Keratinocyte (primary cell): Measurements from ENCODE around the gene KLHL33. TPM values are rescaled to one million over a fixed set of nuclear protein-coding genes. Genes with fewer than 3 reads are reported as not detected.

Experiments used
- DNase-seq: peaks from one replicate; pipeline ENCODE4 v3.0.0-alpha.2; 2011; ENCODE audit warnings: low read depth, missing footprints, low spot score
- FAIRE-seq: peaks from 2 replicates; lab custom pipeline; 2011; peaks lifted over from hg19 to GRCh38; lab: Jason Lieb, UNC
- H2AFZ ChIP-seq: 2 replicates; pipeline ENCODE4 v1.6.0; 2012; ENCODE audit warnings: low read length, control low read depth, inconsistent platforms; ENCODE audit not compliant: control insufficient read depth
- H3K27ac ChIP-seq: 2 replicates; pipeline ENCODE4 v1.5.1; 2011; ENCODE audit warnings: low read length; ENCODE audit not compliant: control insufficient read depth, insufficient read depth
- H3K27me3 ChIP-seq: 3 replicates; pipeline ENCODE4 v1.6.0; 2011; ENCODE audit warnings: low read length; ENCODE audit not compliant: control insufficient read depth, insufficient read depth; ENCODE audit errors: extremely low read depth
- H3K36me3 ChIP-seq, 2 experiments: 2 replicates in 1 of 2; 3 replicates in 1 of 2; pipeline ENCODE4 v1.5.1; 2011; ENCODE audit warnings: low read length in 2 of 2, mild to moderate bottlenecking in 1 of 2; ENCODE audit not compliant: control insufficient read depth in 2 of 2, insufficient read depth in 2 of 2; ENCODE audit errors: extremely low read depth in 1 of 2
- H3K4me1 ChIP-seq: 3 replicates; pipeline ENCODE4 v1.5.1; 2011; ENCODE audit warnings: low read length; ENCODE audit not compliant: control insufficient read depth, insufficient read depth; ENCODE audit errors: extremely low read depth
- H3K4me2 ChIP-seq: 3 replicates; pipeline ENCODE4 v1.6.0; 2011; ENCODE audit warnings: low read depth, low read length; ENCODE audit not compliant: control insufficient read depth, insufficient read depth; ENCODE audit errors: extremely low read depth
- H3K4me3 ChIP-seq, 3 experiments: fragments of 200-600 bp in 1 of 3; sonication (generic) in 1 of 3; 2 replicates in 2 of 3; 3 replicates in 1 of 3; pipeline ENCODE4 v1.5.1; 2011 to 2016; ENCODE audit warnings: low read length in 3 of 3, mild to moderate bottlenecking in 3 of 3, control low read depth in 2 of 3, inconsistent platforms in 1 of 3, low read depth in 1 of 3, mixed read lengths in 1 of 3, mixed run types in 1 of 3, moderate library complexity in 1 of 3; ENCODE audit not compliant: control insufficient read depth in 2 of 3, insufficient read depth in 2 of 3; ENCODE audit errors: extremely low read depth in 1 of 3
- H3K79me2 ChIP-seq: 2 replicates; pipeline ENCODE4 v1.6.0; 2012; ENCODE audit warnings: low read length; ENCODE audit not compliant: control insufficient read depth, insufficient read depth
- H3K9ac ChIP-seq: 3 replicates; pipeline ENCODE4 v1.6.0; 2011; ENCODE audit warnings: low read length; ENCODE audit not compliant: control insufficient read depth, insufficient read depth; ENCODE audit errors: extremely low read depth
- H3K9me1 ChIP-seq: 3 replicates; pipeline ENCODE4 v1.6.0; 2011; ENCODE audit warnings: low read length; ENCODE audit not compliant: control insufficient read depth, insufficient read depth; ENCODE audit errors: extremely low read depth
- H3K9me3 ChIP-seq: 2 replicates; pipeline ENCODE4 v1.5.1; 2012; ENCODE audit warnings: low read depth, low read length; ENCODE audit not compliant: control insufficient read depth
- H4K20me1 ChIP-seq: 3 replicates; pipeline ENCODE4 v1.6.0; 2011; ENCODE audit warnings: low read length; ENCODE audit not compliant: control insufficient read depth, insufficient read depth; ENCODE audit errors: extremely low read depth
- EZH2 ChIP-seq: IDR thresholded peaks from one replicate; pipeline ENCODE4 v1.6.1; 2012; ENCODE audit warnings: inconsistent platforms, mild to moderate bottlenecking, low read length, moderate library complexity
- dilution Hi-C: fragments of 300-500 bp; cut with MboI; formaldehyde crosslinking; loops from one replicate; pipeline ENCODE4 v1.7.0; 2020; ENCODE audit warnings: low sequenced_read_pairs; ENCODE audit not compliant: extremely low pct_ligation_motif_present
- polyA plus RNA-seq, 5 experiments: library from polyadenylated mRNA; depleted of rRNA in 3 of 5; stranded (reverse) in 3 of 5; stranded (forward) in 1 of 5; unstranded in 1 of 5; fragments of >200 nt; gene quantifications; 1 replicate in 1 of 5; 2 replicates in 3 of 5; 3 replicates in 1 of 5; pipeline versions ENCODE4 v1.2.1 to v1.2.3, GENCODE V29; 2011 to 2012; ENCODE audit warnings: missing spikeins in 2 of 5, low read depth in 1 of 5, low replicate concordance in 1 of 5
- TF ChIP-seq, protein P1 (sequence below), 3 experiments: IDR thresholded peaks in 1 of 3; conservative IDR thresholded peaks in 1 of 3; optimal IDR thresholded peaks in 1 of 3; 2 replicates in 2 of 3; 3 replicates in 1 of 3; pipeline versions ENCODE3 to v1.5.1; 2011; ENCODE audit warnings: low read length in 3 of 3, mild to moderate bottlenecking in 3 of 3, moderate library complexity in 2 of 3, control low read depth in 1 of 3, inconsistent platforms in 1 of 3; ENCODE audit not compliant: insufficient read depth in 2 of 3; ENCODE audit errors: extremely low read depth in 1 of 3

The KLHL33 gene
- polyA plus RNA-seq, 1 donor (not counting 4 experiments of a cell fraction or from before 2014, with no cell fraction given): not detected

DNA sequence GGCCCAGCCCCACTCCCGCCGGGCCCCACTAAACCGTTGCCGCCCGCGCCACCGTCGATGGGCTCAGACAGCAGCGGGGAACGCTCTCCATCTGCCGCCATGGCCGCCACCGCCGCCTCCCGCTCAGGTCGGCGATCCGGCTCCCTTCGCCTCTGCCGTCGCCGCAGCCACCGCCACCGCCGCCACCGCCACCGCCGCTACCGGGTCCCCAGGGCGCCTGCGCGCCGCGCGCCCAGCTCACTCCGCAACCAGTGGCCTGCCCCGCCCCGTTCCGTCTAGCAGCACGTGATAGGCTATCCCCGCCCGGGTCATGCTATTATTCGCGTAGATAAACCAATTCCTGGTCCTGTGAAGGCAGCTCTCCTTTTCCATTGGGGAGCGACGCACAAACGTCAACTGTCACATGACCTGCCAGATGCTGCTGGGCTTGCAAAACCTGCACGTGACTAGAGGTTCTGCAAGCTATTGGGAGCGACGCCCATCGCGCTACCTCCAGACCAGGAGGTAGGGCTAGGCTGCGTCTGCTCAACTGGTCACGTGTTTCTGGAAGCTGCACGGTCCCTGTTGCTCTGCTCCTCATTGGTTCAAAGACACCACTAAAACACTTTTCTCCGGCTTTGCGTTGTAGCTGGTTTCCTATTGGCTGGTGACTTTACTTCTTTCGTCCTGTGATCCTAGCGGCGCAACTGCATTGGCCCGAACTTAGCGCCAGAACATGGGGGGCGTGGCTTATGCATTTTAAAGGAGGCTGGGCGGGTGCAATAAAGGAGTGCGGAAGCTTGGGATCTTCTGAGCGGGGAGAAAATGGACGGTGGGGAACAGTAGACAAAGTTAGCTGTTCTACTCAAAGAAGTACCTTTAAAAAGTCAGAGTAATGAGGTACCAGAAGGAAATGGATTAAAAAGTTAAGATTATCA lies 25.5 kb upstream of the KLHL33 start, which contains the start of gene PIP4P1:
Gene PIP4P1, minus strand, starts transcription at position 210 of the 917 bp plus-strand sequence. Its CDS starts 109 bp downstream, at position 101.
- peak within 1 kb of the TSS; percentile 76 to 88 (median 87) for H3K4me3 ChIP-seq
- peaks cover 20% of the 10 kb centered on the region for H3K4me1 ChIP-seq
- H3K27me3 ChIP-seq: no peaks in the 10 kb centered on the region
- peaks cover 21 to 22% of the 10 kb centered on the region in 2 experiments for H3K36me3 ChIP-seq
- peak; percentile 94 for FAIRE-seq
- peak within 1 kb of the TSS; percentile 93 for H3K4me2 ChIP-seq
- H3K27ac ChIP-seq: peak within 1 kb of the TSS; percentile 85
- peak; percentile 100 for DNase-seq
- H3K9ac ChIP-seq: peak within 1 kb of the TSS; percentile 84
- peaks cover 34% of the 10 kb centered on the region for H3K79me2 ChIP-seq
- peaks cover 3% of the 10 kb centered on the region for H4K20me1 ChIP-seq
- peak within 1 kb of the TSS; percentile 83 for H2AFZ ChIP-seq
- no peaks in the 10 kb centered on the region for H3K9me3 ChIP-seq
- dilution Hi-C loops: no loop called here
- no peaks in the 10 kb centered on the region for H3K9me1 ChIP-seq
- TF ChIP-seq, protein P1, sequence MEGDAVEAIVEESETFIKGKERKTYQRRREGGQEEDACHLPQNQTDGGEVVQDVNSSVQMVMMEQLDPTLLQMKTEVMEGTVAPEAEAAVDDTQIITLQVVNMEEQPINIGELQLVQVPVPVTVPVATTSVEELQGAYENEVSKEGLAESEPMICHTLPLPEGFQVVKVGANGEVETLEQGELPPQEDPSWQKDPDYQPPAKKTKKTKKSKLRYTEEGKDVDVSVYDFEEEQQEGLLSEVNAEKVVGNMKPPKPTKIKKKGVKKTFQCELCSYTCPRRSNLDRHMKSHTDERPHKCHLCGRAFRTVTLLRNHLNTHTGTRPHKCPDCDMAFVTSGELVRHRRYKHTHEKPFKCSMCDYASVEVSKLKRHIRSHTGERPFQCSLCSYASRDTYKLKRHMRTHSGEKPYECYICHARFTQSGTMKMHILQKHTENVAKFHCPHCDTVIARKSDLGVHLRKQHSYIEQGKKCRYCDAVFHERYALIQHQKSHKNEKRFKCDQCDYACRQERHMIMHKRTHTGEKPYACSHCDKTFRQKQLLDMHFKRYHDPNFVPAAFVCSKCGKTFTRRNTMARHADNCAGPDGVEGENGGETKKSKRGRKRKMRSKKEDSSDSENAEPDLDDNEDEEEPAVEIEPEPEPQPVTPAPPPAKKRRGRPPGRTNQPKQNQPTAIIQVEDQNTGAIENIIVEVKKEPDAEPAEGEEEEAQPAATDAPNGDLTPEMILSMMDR (optimal IDR thresholded peaks at IDR 0.05 in 1 of 3, IDR thresholded peaks at IDR 0.05 in 1 of 3, conservative IDR thresholded peaks at IDR 0.05 in 1 of 3; ENCODE audit: extremely low read depth in 1 of 3, insufficient read depth in 2 of 3, low read length in 3 of 3): no peak
- peak; percentile 46 for TF ChIP-seq EZH2

DNA sequence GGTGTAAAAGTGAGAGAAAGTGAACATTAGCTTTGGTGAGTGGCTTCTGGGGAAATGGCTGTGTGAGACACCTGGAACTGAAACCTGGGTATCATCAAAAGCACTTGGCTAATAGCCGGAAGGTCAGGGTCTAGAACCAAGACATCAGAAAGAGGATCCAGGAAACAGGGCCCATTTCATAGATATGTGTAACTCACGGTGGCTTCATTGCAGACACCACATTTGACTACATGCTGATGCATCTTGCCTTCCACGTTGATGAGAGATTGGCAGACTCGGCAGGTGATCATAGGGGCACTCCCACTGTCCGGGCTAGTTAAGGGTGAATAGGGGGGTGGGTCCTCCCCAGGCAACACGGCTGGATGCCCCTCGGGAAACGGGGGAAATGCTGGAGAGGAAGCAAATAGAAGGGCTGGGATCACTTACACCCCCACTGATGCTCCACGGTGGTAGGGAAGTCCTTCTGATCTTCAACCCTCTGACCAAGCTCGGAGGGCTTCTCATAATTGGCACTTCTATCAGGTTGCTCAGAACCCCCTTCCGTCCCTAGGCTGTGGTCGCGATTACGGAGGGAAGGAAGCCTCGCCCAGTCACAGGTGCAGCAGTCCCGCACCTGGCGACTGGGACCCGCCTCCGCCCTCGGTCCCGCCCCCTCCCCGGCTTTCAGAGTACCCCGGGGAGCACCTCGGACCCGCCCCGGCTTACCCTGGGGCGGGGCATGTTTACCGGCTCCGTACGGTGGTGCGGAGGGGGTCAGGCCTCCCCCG lies 24.7 kb upstream of the KLHL33 start:
- Histone ChIP-seq H3K36me3 (peaks cover 22 to 23% of the 10 kb centered on the region in 2 experiments), H4K20me1 (peaks cover 3% of the 10 kb centered on the region), H3K9me1 (no peaks in the 10 kb centered on the region), H2AFZ (peak overlapping the region; percentile 55), H3K4me2 (peak overlapping the region; percentile 93), H3K27ac (peak overlapping the region; percentile 75), H3K27me3 (no peaks in the 10 kb centered on the region), H3K9me3 (no peaks in the 10 kb centered on the region), H3K4me3 (peak overlapping the region; percentile 76 to 88 (median 87)), H3K79me2 (peaks cover 43% of the 10 kb centered on the region), H3K4me1 (peaks cover 26% of the 10 kb centered on the region), H3K9ac (peak overlapping the region; percentile 84)
- dilution Hi-C loops: no loop called here
- FAIRE-seq (no peak), DNase-seq (no peak)
- TF ChIP-seq, protein P1 (optimal IDR thresholded peaks at IDR 0.05 in 1 of 3, IDR thresholded peaks at IDR 0.05 in 1 of 3, conservative IDR thresholded peaks at IDR 0.05 in 1 of 3; ENCODE audit: extremely low read depth in 1 of 3, insufficient read depth in 2 of 3, low read length in 3 of 3): no peak
- no peak for TF ChIP-seq EZH2
